ENCODE results near the gene FNDC3B. TPM values are rescaled to one million over a fixed set of nuclear protein-coding genes. Genes with fewer than 3 reads are reported as not detected.

The FNDC3B gene
- total RNA-seq, 1 donor from 2014 or later: 160 TPM

DNA sequence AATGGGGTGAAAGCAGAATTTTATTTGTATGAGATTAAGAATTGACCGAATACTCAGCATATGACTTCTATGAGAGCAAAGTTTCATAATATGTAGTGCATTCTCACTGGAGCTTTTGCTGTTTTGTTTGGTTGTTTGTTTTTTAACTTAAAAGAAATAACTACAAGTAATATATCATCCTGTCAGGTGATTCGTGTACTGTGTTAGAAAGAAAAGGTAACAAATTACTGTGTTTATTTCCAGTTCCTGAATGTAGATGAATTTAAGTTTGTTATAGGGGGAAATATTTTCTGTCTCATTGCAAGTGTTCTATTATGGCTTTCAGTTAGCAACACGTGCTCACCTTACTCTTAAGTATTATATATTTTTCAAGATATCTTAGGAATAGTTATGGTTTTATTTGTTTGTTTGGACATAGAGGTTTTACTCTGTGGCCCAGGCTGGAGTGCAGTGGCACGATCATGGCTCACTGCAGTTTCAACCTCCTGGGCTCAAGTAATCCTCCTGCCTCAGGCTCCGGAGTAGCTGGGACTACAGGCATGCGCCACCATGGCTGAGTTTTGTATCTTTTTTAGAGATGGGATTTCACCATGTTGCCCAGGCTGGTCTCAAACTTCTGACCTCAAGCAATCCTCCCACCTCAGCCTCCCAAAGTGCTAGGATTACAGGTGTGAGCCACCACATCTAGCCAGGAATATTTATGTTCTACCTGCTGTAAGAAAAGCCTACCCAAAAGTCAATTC, 125.4 kb downstream of the FNDC3B start:
- ATAC-seq: no peak
- intact Hi-C loops (cut with DNase I): no loop called here

DNA sequence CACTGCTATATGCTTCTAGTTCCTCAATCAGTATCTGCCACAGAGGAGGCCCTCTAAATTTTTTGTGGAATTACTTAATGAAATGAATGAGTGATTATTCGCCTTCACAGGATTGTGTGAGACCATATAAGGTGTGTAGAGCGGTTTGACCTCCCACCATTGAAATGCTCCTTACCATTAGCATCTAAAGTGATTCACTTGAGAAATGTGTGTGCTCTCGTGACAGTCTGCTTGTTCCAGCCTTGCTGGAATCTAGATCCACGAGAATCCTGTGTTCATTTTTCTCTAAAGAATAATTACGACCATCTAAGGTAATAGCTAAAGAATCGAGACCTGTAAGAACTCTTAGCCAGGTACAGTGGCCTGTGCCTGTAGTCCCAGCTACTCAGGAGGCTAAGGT, 126.9 kb downstream of the FNDC3B start:
- DNase-seq (no peak), ATAC-seq (no peak)
- Histone ChIP-seq H3K4me1 (peaks cover 33% of the 10 kb centered on the region), H3K9me3 (no peaks in the 10 kb centered on the region), H3K4me3 (no peak overlapping the region), H3K27me3 (no peaks in the 10 kb centered on the region), H3K27ac (no peak overlapping the region), H3K36me3 (no peaks in the 10 kb centered on the region)
- intact Hi-C loops (cut with DNase I): no loop called here
- TF ChIP-seq, protein P1, sequence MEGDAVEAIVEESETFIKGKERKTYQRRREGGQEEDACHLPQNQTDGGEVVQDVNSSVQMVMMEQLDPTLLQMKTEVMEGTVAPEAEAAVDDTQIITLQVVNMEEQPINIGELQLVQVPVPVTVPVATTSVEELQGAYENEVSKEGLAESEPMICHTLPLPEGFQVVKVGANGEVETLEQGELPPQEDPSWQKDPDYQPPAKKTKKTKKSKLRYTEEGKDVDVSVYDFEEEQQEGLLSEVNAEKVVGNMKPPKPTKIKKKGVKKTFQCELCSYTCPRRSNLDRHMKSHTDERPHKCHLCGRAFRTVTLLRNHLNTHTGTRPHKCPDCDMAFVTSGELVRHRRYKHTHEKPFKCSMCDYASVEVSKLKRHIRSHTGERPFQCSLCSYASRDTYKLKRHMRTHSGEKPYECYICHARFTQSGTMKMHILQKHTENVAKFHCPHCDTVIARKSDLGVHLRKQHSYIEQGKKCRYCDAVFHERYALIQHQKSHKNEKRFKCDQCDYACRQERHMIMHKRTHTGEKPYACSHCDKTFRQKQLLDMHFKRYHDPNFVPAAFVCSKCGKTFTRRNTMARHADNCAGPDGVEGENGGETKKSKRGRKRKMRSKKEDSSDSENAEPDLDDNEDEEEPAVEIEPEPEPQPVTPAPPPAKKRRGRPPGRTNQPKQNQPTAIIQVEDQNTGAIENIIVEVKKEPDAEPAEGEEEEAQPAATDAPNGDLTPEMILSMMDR (IDR thresholded peaks at IDR 0.05): no peak

More for the DNA sequence above, 125.4 kb downstream of the FNDC3B start:
- Histone ChIP-seq H3K36me3 (no peaks in the 10 kb centered on the region), H3K27ac (no peak overlapping the region), H3K9me3 (no peaks in the 10 kb centered on the region), H3K4me1 (peaks cover 27% of the 10 kb centered on the region), H3K27me3 (no peaks in the 10 kb centered on the region), H3K4me3 (no peak overlapping the region)
- TF ChIP-seq, protein P1 (IDR thresholded peaks at IDR 0.05): no peak
- no peak for DNase-seq

DNA sequence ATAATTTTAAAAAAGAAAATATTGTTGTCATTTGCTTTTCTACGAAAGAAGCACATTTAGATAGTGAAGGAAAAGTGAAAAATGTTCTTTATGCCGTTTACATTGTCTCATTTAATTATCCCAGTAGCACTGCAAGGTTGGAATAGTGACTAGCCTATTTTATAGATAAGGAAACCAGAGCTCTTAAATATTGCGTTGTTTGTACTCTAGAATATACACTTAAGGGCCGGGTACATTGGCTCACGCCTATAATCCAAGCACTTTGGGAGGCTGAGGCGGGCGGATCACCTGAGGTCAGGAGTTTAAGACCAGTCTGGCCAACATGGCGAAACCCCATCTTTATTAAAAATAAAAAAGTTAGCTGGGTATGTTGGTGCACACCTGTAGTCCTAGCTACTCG, 127.5 kb downstream of the FNDC3B start:
- Histone ChIP-seq H3K4me3 (no peak overlapping the region), H3K36me3 (no peaks in the 10 kb centered on the region), H3K9me3 (no peaks in the 10 kb centered on the region), H3K27me3 (no peaks in the 10 kb centered on the region), H3K27ac (no peak overlapping the region), H3K4me1 (peaks cover 34% of the 10 kb centered on the region)
- ATAC-seq: no peak
- DNase-seq: no peak
- TF ChIP-seq, protein P1 (IDR thresholded peaks at IDR 0.05): no peak
- intact Hi-C loops (cut with DNase I): no loop called here

DNA sequence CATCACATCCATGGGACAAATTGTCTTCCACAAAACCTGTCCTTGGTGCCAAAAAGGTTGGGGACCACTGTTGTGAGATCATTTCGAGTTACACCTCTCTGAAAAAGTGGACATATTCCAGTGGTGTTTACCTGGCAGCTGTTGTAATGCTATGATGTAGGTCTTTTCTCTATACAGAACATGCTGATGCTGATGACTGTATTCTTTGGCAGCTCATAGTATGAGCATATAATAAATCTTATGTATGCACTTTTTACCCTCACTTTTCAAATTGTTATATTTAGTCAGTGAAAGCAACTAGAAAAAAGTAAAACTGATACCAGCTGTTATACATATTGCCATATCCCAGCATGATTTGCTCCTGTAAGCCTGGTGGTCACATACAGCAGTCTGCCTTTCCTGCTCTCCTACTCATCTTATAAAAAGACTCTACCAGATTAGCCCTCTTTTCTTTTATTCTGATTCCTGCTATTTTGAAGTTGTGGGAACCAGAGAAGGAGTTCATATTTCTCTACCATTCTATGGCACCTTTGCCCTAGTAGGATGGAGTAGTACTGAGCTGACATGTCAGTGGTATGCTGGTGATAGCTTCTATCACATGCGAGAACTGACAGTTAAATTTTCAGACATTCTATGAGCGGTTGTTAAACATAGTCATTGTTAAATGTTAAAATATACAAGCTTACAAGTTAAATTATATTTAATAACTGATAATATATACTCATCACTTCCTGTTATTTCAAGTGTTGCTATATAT, 128.7 kb downstream of the FNDC3B start:
- ATAC-seq: no peak
- Histone ChIP-seq H3K27me3 (no peaks in the 10 kb centered on the region), H3K9me3 (no peaks in the 10 kb centered on the region), H3K4me1 (peaks cover 34% of the 10 kb centered on the region), H3K4me3 (no peak overlapping the region), H3K27ac (no peak overlapping the region), H3K36me3 (no peaks in the 10 kb centered on the region)
- no peak for DNase-seq
- intact Hi-C loops (cut with DNase I): no loop called here
- TF ChIP-seq, protein P1 (IDR thresholded peaks at IDR 0.05): no peak

DNA sequence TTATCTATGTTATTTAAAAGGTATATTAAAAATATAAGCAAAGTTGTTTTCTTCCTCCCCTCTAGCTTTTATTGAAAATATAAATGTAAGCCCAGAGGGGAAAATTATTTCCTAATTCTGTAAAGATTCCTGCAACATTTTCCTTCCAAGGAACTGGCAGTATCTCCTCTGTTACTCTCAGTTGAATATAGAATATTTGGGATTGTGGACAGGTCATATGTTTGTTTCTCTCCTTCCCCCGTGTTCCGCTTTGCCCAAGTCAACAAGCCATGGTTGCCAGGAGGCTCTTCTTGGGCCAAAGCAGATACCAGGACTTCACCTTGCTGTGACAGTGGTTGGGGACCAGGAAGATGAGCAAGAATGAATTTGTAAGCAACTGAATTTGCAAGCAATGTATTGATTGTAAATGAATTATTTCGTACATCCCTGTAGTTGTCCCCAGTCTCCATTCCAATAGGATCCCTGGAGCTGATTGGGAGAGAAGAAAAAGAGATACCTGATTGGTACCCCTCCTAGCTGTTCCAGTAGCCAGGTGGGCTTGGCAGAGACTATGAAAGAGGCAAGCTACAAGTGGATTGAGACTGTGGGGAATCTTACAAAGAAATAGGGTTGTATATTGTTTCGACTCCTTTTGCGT, 130.8 kb downstream of the FNDC3B start:
- Histone ChIP-seq H3K36me3 (no peaks in the 10 kb centered on the region), H3K27me3 (no peaks in the 10 kb centered on the region), H3K4me3 (no peak overlapping the region), H3K27ac (no peak overlapping the region), H3K4me1 (peaks cover 40% of the 10 kb centered on the region), H3K9me3 (no peaks in the 10 kb centered on the region)
- DNase-seq (no peak), ATAC-seq (no peak)
- TF ChIP-seq, protein P1 (IDR thresholded peaks at IDR 0.05): no peak
- intact Hi-C loops (cut with DNase I): no loop called here

All from upper lobe of right lung (tissue), 1 donor.